GM19351 (cell line): ENCODE data around the gene NANP.
"Not testable (repeated sequence)": the region's sequence is repeated elsewhere in the genome, so short reads cannot be mapped to it uniquely, and the experiment has no call there.

ENCODE experiments used
- ATAC-seq: cut with Tn5 transposase; IDR thresholded peaks from one replicate; pipeline ENCODE4 v1.9.1; 2021; ENCODE audit warnings: mild to moderate bottlenecking, moderate library complexity; ENCODE audit not compliant: unreplicated experiment

NANP gene

GRCh38 chr20:25606094-25606695 lies 17.6 kb downstream of the NANP start:
- ATAC-seq, result no peak

- ATAC-seq, result no peak
Measured at GRCh38 chr20:25605148-25605547, 18.7 kb downstream of the NANP start.

GRCh38 chr20:25604611-25605010 lies 19.2 kb downstream of the NANP start:
- ATAC-seq, result no peak

- ATAC-seq, result not testable (repeated sequence)
Measured at GRCh38 chr20:25602914-25603309, 20.9 kb downstream of the NANP start.

- ATAC-seq, result not testable (repeated sequence)
Measured at GRCh38 chr20:25602191-25602913, 21.5 kb downstream of the NANP start.

- no peak for ATAC-seq
Measured at GRCh38 chr20:25601659-25602058, 22.2 kb downstream of the NANP start.

- ATAC-seq, result no peak
Measured at GRCh38 chr20:25600632-25601031, 23.2 kb downstream of the NANP start.

- no peak for ATAC-seq
Measured at GRCh38 chr20:25592135-25592852, 31.5 kb downstream of the NANP start.

- ATAC-seq, result not testable (repeated sequence)
Measured at GRCh38 chr20:25590778-25591177, 33.0 kb downstream of the NANP start.

GRCh38 chr20:25588491-25588890 lies 35.3 kb downstream of the NANP start:
- no peak for ATAC-seq

GRCh38 chr20:25587536-25587935 lies 36.3 kb downstream of the NANP start:
- ATAC-seq, result no peak

GRCh38 chr20:25586877-25587276 lies 36.9 kb downstream of the NANP start:
- no peak for ATAC-seq

GRCh38 chr20:25584905-25585704 lies 38.7 kb downstream of the NANP start, which contains the start of gene NINL:
Gene NINL, minus strand, starts transcription at chr20:25585531. Its CDS starts 58,944 bp downstream, at chr20:25526587.
- ATAC-seq, result no peak

GRCh38 chr20:25583607-25584006 lies 40.2 kb downstream of the NANP start:
- not testable (repeated sequence) for ATAC-seq

- no peak for ATAC-seq
Measured at GRCh38 chr20:25580711-25581110, 43.1 kb downstream of the NANP start.

- no peak for ATAC-seq
Measured at GRCh38 chr20:25579081-25579770, 44.6 kb downstream of the NANP start.

- no peak for ATAC-seq
Measured at GRCh38 chr20:25576783-25577530, 46.9 kb downstream of the NANP start.

- no peak for ATAC-seq
Measured at GRCh38 chr20:25574411-25574810, 49.4 kb downstream of the NANP start.
